Measurements from ENCODE around the gene MAP9. TPM values are rescaled to one million over a fixed set of nuclear protein-coding genes. Genes with fewer than 3 reads are reported as not detected.
"Not testable (repeated sequence)": the region's sequence is repeated elsewhere in the genome, so short reads cannot be mapped to it uniquely, and the experiment has no call there.

Gene MAP9
- total RNA-seq, 1 donor from 2014 or later, result 36.7 TPM

DNA sequence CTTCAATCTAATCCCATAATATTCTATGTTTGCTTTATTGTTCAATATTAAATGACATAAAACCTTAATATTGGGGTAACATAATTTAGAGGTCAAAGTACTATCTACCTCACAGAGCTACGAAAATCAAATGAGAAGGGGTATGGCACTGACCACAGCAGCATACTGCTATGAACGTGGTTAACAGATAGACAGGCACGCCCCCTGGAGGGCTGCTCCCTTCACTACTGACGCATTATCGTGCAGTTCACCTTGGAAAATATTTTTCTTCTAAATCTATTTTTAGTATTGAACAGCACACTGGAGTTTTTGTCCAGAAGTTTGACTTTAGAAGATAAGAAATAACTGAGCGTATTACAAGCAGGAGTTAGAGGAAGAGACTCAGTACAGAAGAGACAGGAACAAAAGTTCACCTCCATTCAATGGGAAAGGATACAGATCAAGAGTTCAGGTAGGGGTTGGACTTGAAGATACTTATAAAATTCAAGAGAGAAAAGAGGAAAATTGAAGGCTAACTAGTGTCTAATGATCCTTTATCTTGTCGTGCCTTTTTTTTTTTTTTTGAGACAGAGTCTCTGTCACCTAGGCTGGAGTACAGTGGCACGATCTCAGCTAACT, 22.7 kb downstream of the MAP9 start:
- DNase-seq (ENCODE audit: low spot score in 2 of 2) (peak in 1 of 2 donors; percentile 3), FAIRE-seq (no peak)

DNA sequence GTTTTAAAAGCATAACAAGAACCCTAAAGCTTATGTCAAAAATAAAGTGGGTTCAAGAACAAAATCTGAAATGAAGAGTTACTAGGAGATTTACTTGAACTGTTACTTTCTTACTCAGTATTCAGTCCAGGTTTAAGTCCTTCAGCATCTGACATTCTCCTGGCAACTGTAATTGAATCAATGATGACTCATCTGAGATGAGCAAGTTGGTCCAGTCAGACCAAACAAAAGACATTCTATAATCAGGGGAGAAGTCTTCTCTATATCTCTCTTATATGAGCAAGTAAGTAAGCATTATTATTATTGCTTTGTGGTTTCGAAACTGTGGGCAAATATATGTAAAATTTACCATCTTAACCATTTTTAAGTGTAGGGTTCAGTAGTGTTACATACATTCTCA, 34.6 kb downstream of the MAP9 start:
- FAIRE-seq, result no peak
- peak in 1 of 2 donors; percentile 10 for DNase-seq (ENCODE audit: low spot score in 2 of 2)

DNA sequence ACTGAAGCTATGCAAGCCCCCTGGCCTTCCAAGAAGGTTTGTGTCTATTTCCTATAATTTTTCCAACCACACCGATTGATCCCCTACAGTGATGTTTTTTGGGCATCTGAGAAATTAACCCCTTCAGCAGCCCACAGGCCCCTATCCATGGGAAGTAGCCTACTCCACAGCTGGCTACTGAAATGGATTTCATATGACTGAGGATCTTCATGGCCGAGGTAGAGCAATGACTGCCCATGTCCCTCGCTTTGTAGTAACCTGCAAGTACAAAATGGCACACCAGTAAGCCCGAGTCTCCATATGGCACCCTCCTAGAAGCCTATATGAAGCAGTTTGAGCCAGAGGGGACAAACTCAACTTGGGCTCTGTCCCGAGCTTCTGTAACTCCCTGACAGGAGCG, 36.8 kb downstream of the MAP9 start:
- no peak for FAIRE-seq
- DNase-seq (ENCODE audit: low spot score in 2 of 2), result no peak

DNA sequence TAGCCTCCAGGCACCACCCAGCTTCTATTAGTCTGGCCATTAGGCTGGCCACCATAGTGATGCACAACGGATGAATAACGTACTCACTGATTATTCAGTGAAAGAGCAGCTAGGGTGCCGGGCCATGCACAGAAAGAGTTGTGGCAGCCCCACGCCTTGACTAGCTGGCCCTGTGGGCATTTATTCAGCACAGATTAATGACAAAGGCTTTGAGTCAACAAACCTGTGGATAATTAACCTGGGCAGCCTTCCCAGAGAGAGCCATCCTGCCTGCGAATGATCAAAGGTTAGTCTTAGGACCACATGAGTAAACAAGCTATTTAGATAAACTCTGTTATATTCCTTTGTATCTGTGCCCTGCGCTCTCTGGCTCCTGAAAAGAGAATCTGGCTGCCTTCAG, 37.2 kb downstream of the MAP9 start:
- FAIRE-seq (no peak), DNase-seq (ENCODE audit: low spot score in 2 of 2) (no peak)

DNA sequence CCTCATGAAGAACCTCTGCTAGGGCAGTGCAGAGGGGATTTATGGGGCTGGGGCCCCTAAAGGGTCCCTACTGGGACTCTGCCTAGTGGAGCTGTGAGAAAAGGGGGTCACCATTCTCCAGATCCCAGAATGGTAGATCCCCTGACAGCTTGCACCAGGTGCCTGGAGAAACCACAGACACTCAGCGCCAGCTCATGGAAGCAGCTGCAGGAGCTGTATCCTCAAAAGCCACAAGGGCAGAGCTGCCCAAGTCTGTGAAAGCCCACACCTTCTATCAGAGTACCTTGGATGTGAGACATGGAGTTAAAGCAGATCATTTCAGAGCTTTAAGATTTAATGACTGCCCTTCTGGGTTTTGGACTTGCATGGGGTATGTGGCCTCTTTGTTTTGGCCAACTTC, 38.6 kb downstream of the MAP9 start:
- no peak for DNase-seq (ENCODE audit: low spot score in 2 of 2)
- FAIRE-seq, result no peak

DNA sequence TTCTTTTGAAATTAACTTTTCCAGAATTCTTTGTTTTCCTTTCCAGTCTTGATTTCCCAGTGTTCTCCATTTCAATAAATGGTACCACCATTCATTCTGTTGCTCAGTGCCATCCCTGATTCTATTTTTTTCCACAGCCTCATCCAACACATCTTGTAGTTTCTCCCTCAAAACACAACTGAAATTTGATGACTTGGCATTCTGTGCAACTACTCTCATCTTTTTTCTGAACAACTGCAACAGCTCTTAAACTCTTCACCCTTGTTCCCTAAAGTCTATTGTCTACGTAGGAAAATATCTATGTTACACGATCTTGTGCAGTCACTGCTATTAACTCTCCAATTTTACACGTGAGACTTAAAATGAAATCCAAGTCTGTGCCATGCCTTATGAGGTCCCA, 40.5 kb downstream of the MAP9 start:
- FAIRE-seq (no peak), DNase-seq (ENCODE audit: low spot score in 2 of 2) (no peak)

DNA sequence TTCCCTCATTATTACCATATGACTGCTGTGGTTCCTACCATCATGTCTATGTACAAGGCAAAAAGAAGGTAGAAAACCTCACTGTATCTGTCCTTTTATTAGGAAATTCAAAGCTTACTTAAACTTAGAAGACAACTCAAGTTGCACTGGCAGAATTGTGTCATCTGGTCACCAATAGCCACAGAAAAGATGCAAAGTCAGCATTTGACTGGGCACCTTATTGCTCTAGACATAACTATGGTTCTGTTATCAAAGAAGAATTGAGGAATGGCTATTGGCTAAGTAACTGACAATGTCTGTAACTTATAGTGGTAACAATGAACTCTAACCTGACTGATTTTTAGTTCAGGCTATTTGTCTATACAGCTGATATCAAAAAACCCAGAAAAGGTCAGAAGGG, 45.3 kb downstream of the MAP9 start:
- FAIRE-seq (no peak), DNase-seq (ENCODE audit: low spot score in 2 of 2) (no peak)

DNA sequence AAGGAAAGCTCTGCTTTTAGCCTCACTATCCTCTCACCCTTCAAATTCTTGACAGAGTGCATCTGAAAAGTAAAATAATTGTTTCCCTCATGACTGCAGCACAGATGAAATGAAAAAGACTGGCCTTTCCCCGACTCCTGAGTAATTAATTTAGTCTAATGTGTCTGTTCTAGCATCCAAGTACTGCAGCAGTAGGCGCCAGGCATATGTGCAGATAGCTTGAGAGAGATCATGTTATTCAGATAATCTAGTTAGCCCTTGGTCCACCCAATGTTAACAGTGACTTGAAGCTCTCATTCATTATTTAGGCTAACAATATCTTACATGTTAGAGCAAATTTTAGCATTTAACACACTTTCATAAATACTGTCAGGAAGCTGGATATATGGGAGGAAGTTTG, 54.0 kb downstream of the MAP9 start:
- DNase-seq (ENCODE audit: low spot score in 2 of 2), result no peak
- FAIRE-seq, result no peak

DNA sequence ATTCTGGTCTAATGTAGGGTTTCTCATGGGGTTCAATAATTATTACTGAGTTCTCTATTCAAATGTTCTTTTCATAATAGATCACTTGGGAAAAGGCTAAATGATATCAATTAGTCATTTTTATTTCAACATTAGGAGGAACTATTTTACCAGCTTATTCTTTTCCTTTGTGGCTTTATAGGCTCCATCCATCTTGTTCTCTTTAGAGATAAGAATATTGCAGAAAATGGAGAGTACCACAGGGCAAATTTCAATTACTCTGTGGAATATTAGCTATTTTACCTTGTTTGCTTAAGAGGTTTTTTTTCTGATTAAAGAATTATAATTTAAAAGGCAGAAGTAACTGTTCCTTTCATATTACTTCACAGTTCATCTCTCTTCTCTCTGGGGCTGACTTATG, 55.8 kb downstream of the MAP9 start:
- FAIRE-seq, result no peak
- no peak for DNase-seq (ENCODE audit: low spot score in 2 of 2)

DNA sequence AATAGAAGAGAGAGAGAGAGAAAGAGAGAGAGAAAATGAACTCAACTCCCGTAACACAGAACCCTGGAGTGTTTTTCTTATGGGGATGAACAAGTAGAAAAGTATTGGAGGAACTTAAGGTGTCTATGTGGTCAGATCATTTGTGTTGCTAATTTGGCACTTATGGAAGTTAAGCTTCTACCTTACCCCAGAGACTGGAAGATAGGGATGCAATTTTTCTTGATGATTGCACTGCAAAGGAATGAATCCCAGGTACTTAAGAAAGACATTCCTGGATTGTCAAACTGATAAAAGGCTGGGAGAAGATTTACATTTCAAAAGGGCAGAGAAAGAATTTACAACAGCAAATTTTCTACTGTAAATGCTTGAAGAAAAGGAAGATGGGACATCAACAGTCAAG, 57.2 kb downstream of the MAP9 start:
- FAIRE-seq (no peak), DNase-seq (ENCODE audit: low spot score in 2 of 2) (no peak)

DNA sequence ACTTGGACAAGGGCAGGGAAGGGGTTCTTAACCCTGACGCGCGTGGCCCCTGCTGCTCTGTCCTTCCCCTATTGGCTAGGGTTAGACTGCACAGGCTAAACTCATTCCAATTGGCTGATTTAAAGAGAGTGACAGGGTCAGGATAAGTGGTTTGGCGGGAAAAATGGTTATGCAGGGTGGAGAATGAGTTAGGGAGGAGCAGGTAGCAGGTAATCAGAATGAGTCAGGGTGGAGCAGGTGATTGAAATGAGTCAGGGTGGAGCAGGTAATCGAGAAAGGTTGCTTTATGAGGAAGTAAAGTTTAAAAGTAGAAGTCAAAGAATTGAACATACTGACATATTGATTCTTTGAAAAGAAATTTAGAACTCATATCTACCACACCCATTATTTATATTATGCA, 64.7 kb downstream of the MAP9 start:
- not testable (repeated sequence) for DNase-seq (ENCODE audit: low spot score in 2 of 2); FAIRE-seq

DNA sequence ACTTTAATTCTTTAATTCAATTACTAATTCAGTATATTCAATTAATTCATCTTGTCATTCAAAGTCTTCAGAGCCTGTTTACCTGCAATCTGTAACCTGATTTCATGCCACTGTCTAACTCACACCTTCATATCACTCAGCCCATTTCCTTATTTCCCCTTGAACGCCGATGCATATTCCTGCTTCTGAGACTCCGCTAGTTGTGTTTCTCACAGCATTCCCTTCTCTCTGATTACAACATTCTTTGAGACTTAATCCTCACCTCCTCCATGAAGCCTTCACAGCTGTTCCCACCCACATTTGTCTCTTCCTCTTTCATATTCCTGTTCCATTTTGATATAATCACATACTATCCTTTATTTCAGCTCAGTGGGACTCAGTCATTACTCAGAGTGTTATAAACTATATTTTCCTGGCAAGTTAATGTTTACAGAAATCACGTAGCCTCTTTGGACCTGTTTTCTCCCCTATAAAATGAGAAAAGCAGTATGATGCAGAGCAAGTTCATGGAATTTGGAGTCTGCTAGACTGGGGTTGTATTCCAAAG, 69.0 kb downstream of the MAP9 start:
- DNase-seq (ENCODE audit: low spot score in 2 of 2) (no peak), FAIRE-seq (no peak)

DNA sequence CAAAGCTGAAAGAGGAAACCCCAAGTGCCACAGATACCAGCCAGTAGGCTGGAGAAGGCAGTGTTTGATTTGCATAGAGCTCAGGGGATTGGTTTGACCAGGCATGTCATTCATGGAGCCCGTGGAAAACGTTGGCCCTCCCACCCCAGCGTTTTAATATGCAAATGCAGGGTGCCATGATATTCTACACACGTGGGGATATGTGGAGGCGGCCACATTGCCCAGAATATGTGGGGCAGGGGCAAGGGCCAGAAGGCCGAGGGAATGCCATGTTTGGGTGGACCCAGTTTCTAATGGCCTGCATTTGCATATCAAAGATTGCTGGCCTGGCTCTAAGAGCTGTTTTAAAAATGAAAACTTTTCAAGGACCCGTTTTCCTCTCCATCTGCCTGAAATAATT, 71.1 kb downstream of the MAP9 start:
- FAIRE-seq, result no peak

DNA sequence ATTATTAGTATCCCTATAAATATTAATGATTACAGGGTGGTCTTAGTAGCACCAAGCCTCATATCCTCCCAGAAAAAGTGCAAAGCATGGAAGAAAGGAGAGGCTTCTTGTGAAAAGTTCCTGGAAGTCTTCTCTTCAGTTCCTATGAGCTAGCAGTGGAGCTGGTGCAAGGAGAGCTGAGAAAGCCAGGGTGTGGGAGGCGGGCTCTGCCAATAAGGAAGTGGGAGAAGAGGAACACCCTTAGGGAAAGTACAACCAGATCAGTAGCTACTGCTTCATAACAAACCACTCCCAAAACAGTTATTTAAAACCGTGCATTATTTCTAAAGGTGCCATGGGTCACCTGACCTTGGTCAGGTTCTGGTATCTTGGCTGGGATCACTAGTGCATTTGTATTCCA, 72.4 kb downstream of the MAP9 start:
- no peak for FAIRE-seq

More for the DNA sequence above, 71.1 kb downstream of the MAP9 start:
- no peak for DNase-seq (ENCODE audit: low spot score in 2 of 2)

DNA sequence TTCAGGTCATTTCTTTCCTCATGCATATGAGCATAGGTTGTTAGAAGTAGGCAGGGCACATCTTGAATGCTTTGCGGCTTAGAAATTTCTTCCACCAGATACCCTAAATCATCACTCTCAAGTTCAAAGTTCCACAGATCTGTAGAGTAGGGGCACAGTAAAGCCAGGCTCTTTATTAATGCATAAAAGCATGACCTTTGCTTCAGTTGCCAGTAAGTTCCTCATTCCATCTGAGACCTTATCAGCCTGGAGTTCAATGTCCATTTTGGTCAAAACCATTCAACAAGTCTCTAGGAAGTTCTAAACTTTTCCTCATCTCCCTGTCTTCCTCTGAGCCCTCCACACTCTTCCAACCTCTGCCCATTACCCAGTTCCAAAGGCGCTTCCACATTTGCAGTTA, 77.7 kb downstream of the MAP9 start:
- no peak for FAIRE-seq
- DNase-seq (ENCODE audit: low spot score in 2 of 2), result no peak

More for the DNA sequence above, 72.4 kb downstream of the MAP9 start:
- DNase-seq (ENCODE audit: low spot score in 2 of 2), result no peak

Small RNA genes within 50 kb of the gene (small RNA-seq; reads per million reads assigned to genes)
- gene AC097467.4, result not detected
- gene YWHAEP4, result not detected

Other genes starting within 250 kb of the MAP9 start
- 12.6 TPM for gene NPY2R, start 168.3 kb downstream of the MAP9 start, total RNA-seq